HG03521 (cell line): ENCODE measurements around the gene PIP5KL1.

Experiments
- ATAC-seq: cut with Tn5 transposase; IDR thresholded peaks from one replicate; pipeline ENCODE4 v1.9.1; 2021; ENCODE audit warnings: mild to moderate bottlenecking, moderate library complexity; ENCODE audit not compliant: unreplicated experiment

PIP5KL1 gene

GRCh38 chr9:127875306-127875966 is 55.1 kb downstream of the PIP5KL1 start:
- no peak for ATAC-seq

- ATAC-seq = no peak
Measured at GRCh38 chr9:127874301-127875221, 56.0 kb downstream of the PIP5KL1 start.

GRCh38 chr9:127873886-127874285 is 56.7 kb downstream of the PIP5KL1 start:
- ATAC-seq = no peak

DNA sequence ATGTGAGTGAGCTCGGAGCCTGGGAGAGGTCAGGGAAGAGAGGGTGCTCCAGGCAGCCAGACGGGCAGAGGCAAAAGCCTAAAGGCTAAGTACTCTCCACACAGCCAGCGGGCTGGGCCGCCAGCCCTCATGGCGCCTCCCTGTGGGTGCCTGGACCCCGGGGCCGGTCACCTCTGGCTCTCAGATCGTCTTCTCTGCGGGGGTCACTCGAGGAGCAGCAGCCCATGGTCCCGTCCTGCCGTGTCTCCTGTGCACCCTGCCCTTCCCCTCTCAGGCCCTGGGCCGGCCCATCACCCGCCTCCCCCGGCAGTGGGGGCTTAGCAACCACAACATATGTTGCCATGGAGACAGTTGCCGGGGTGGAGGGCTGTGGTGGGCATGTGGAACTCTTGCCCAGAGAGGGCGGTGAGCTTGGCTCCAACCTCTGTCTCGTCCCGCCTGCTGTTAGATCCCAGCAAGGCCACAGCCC is 57.3 kb downstream of the PIP5KL1 start:
- no peak for ATAC-seq

- no peak for ATAC-seq
Measured at GRCh38 chr9:127872369-127873222, 58.0 kb downstream of the PIP5KL1 start.

DNA sequence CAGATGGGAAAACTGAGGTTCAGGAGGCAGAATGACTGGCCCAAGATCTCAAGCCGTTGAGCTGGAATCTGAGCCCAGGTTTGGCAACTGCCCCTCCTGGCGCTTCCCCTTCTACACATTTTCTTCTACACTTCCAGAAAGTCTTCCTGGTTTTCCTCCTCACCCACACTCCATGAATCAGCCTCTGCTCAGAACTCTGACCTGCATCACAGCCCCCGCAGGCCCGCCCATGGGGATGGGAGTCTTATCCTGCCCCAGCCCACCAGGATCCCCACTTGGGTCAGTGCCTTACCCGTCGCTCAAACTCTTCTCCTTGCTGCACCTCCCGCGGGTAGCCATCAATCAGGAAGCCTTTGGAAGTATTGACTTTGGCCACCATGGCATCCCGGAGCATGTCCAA is 59.0 kb downstream of the PIP5KL1 start:
- ATAC-seq = no peak

- no peak for ATAC-seq
Measured at GRCh38 chr9:127870887-127871286, 59.7 kb downstream of the PIP5KL1 start.
